HEK293T (cell line): Measurements from ENCODE around the gene ZYG11A.

Experiments used
- ARNT ChIP-seq: fragments of 450-650 bp; IDR thresholded peaks from 2 replicates; pipeline ENCODE4 v1.6.1; 2017; ENCODE audit warnings: mild to moderate bottlenecking
- BHLHE40 ChIP-seq: fragments of 450-650 bp; IDR thresholded peaks from 2 replicates; pipeline ENCODE4 v1.6.1; 2016; ENCODE audit warnings: mild to moderate bottlenecking, moderate library complexity, borderline replicate concordance
- FOXA1 ChIP-seq: fragments of 450-650 bp; IDR thresholded peaks from 2 replicates; pipeline ENCODE4 v1.6.1; 2016; ENCODE audit warnings: mild to moderate bottlenecking
- FOXK2 ChIP-seq: fragments of 450-650 bp; IDR thresholded peaks from 2 replicates; pipeline ENCODE4 v1.6.1; 2016; ENCODE audit warnings: mild to moderate bottlenecking
- FOXM1 ChIP-seq: fragments of 450-650 bp; IDR thresholded peaks from 2 replicates; pipeline ENCODE4 v1.6.1; 2017; ENCODE audit warnings: mild to moderate bottlenecking, borderline replicate concordance
- HDGF ChIP-seq: fragments of 450-650 bp; IDR thresholded peaks from 2 replicates; pipeline ENCODE4 v1.6.1; 2017; ENCODE audit warnings: antibody characterized with exemption, borderline replicate concordance
- L3MBTL2 ChIP-seq: fragments of 450-650 bp; conservative IDR thresholded peaks from 2 replicates; pipeline ENCODE4 v1.6.1; 2016; ENCODE audit warnings: mild to moderate bottlenecking
- LEF1 ChIP-seq: fragments of 450-650 bp; IDR thresholded peaks from 2 replicates; pipeline ENCODE4 v1.6.1; 2017; ENCODE audit warnings: mild to moderate bottlenecking, borderline replicate concordance
- NFRKB ChIP-seq: fragments of 450-650 bp; IDR thresholded peaks from 2 replicates; pipeline ENCODE4 v1.6.1; 2016; ENCODE audit warnings: mild to moderate bottlenecking, moderate library complexity
- PKNOX1 ChIP-seq: fragments of 450-650 bp; IDR thresholded peaks from 2 replicates; pipeline ENCODE4 v1.6.1; 2016
- SP1 ChIP-seq: fragments of 450-650 bp; IDR thresholded peaks from 2 replicates; pipeline ENCODE4 v1.6.1; 2017
- SUZ12 ChIP-seq: fragments of 450-650 bp; IDR thresholded peaks from 2 replicates; pipeline ENCODE4 v1.6.1; 2016; ENCODE audit warnings: mild to moderate bottlenecking
- TARDBP ChIP-seq: fragments of 450-650 bp; IDR thresholded peaks from 2 replicates; pipeline ENCODE4 v1.6.1; 2016

- TF ChIP-seq PKNOX1 (no peak), SUZ12 (no peak), LEF1 (no peak), FOXA1 (no peak), FOXK2 (no peak), BHLHE40 (no peak), HDGF (no peak), SP1 (no peak), NFRKB (no peak), L3MBTL2 (peak; percentile 86), FOXM1 (no peak), TARDBP (peak; percentile 30; the same call in 1 of the 2 replicates), ARNT (no peak)
Observed at GRCh38 chr1:52927212-52928014, 84.9 kb downstream of the ZYG11A start, which contains the start of gene SCP2.
